ENCODE data around the gene CSMD2.

The CSMD2 gene

GRCh38 chr1:33683913-33684312 is 481.1 kb downstream of the CSMD2 start:
- TF ChIP-seq, protein P1, sequence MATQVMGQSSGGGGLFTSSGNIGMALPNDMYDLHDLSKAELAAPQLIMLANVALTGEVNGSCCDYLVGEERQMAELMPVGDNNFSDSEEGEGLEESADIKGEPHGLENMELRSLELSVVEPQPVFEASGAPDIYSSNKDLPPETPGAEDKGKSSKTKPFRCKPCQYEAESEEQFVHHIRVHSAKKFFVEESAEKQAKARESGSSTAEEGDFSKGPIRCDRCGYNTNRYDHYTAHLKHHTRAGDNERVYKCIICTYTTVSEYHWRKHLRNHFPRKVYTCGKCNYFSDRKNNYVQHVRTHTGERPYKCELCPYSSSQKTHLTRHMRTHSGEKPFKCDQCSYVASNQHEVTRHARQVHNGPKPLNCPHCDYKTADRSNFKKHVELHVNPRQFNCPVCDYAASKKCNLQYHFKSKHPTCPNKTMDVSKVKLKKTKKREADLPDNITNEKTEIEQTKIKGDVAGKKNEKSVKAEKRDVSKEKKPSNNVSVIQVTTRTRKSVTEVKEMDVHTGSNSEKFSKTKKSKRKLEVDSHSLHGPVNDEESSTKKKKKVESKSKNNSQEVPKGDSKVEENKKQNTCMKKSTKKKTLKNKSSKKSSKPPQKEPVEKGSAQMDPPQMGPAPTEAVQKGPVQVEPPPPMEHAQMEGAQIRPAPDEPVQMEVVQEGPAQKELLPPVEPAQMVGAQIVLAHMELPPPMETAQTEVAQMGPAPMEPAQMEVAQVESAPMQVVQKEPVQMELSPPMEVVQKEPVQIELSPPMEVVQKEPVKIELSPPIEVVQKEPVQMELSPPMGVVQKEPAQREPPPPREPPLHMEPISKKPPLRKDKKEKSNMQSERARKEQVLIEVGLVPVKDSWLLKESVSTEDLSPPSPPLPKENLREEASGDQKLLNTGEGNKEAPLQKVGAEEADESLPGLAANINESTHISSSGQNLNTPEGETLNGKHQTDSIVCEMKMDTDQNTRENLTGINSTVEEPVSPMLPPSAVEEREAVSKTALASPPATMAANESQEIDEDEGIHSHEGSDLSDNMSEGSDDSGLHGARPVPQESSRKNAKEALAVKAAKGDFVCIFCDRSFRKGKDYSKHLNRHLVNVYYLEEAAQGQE (IDR thresholded peaks at IDR 0.05; ENCODE audit: insufficient read depth in 1 of 2, low read depth in 2 of 2, low read length in 2 of 2), result no peak
- TF ChIP-seq TAF1 (IDR thresholded peaks at IDR 0.05; ENCODE audit: borderline replicate concordance, insufficient read depth, low read length), result no peak
- TF ChIP-seq POLR2AphosphoS5 (IDR thresholded peaks at IDR 0.05; ENCODE audit: low read depth, low read length), result no peak
- TF ChIP-seq SIN3A (IDR thresholded peaks at IDR 0.05; ENCODE audit: borderline replicate concordance, insufficient read depth, low read length), result no peak
- TF ChIP-seq FOXP2 (optimal IDR thresholded peaks at IDR 0.05; ENCODE audit: borderline replicate concordance, extremely low read depth, extremely low read length, insufficient read depth), result no peak

GRCh38 chr1:33682371-33682770 is 482.7 kb downstream of the CSMD2 start:
- TF ChIP-seq TAF1 (IDR thresholded peaks at IDR 0.05; ENCODE audit: borderline replicate concordance, insufficient read depth, low read length) (no peak), FOXP2 (optimal IDR thresholded peaks at IDR 0.05; ENCODE audit: borderline replicate concordance, extremely low read depth, extremely low read length, insufficient read depth) (no peak), SIN3A (IDR thresholded peaks at IDR 0.05; ENCODE audit: borderline replicate concordance, insufficient read depth, low read length) (no peak), POLR2AphosphoS5 (IDR thresholded peaks at IDR 0.05; ENCODE audit: low read depth, low read length) (no peak)
- TF ChIP-seq, protein P1 (IDR thresholded peaks at IDR 0.05; ENCODE audit: insufficient read depth in 1 of 2, low read depth in 2 of 2, low read length in 2 of 2), result no peak

GRCh38 chr1:33680281-33680840 is 484.7 kb downstream of the CSMD2 start:
- TF ChIP-seq FOXP2 (optimal IDR thresholded peaks at IDR 0.05; ENCODE audit: borderline replicate concordance, extremely low read depth, extremely low read length, insufficient read depth) (no peak), SIN3A (IDR thresholded peaks at IDR 0.05; ENCODE audit: borderline replicate concordance, insufficient read depth, low read length) (no peak), TAF1 (IDR thresholded peaks at IDR 0.05; ENCODE audit: borderline replicate concordance, insufficient read depth, low read length) (no peak), POLR2AphosphoS5 (IDR thresholded peaks at IDR 0.05; ENCODE audit: low read depth, low read length) (no peak)
- TF ChIP-seq, protein P1 (IDR thresholded peaks at IDR 0.05; ENCODE audit: insufficient read depth in 1 of 2, low read depth in 2 of 2, low read length in 2 of 2), result no peak

GRCh38 chr1:33670567-33670966 is 494.5 kb downstream of the CSMD2 start:
- TF ChIP-seq POLR2AphosphoS5 (IDR thresholded peaks at IDR 0.05; ENCODE audit: low read depth, low read length) (no peak), SIN3A (IDR thresholded peaks at IDR 0.05; ENCODE audit: borderline replicate concordance, insufficient read depth, low read length) (no peak), TAF1 (IDR thresholded peaks at IDR 0.05; ENCODE audit: borderline replicate concordance, insufficient read depth, low read length) (no peak), FOXP2 (optimal IDR thresholded peaks at IDR 0.05; ENCODE audit: borderline replicate concordance, extremely low read depth, extremely low read length, insufficient read depth) (no peak)
- TF ChIP-seq, protein P1 (IDR thresholded peaks at IDR 0.05; ENCODE audit: insufficient read depth in 1 of 2, low read depth in 2 of 2, low read length in 2 of 2), result no peak

Measured in PFSK-1 (cell line).